NCI-H146 (cell line): ENCODE data around the gene GOSR2.
"Not testable (repeated sequence)": the region's sequence is repeated elsewhere in the genome, so short reads cannot be mapped to it uniquely, and the experiment has no call there.

Experiments
- DNase-seq: peaks from one replicate; lab custom pipeline; 2025; lab: John Stamatoyannopoulos, UW

The GOSR2 gene

GRCh38 chr17:46964315-46965265 is 41.6 kb downstream of the GOSR2 start:
- no peak for DNase-seq

- DNase-seq = no peak
These were observed 45.4 kb downstream of the GOSR2 start for GRCh38 chr17:46968224-46968834.

GRCh38 chr17:46968896-46969295 is 45.9 kb downstream of the GOSR2 start:
- DNase-seq = no peak

- no peak for DNase-seq
These were observed 48.8 kb downstream of the GOSR2 start for GRCh38 chr17:46971647-46972300.

GRCh38 chr17:46972346-46972745 is 49.4 kb downstream of the GOSR2 start:
- no peak for DNase-seq

GRCh38 chr17:46974086-46974485 is 51.1 kb downstream of the GOSR2 start:
- no peak for DNase-seq

- no peak for DNase-seq
These were observed 52.3 kb downstream of the GOSR2 start for GRCh38 chr17:46975287-46975686.

GRCh38 chr17:46976626-46977270 is 53.8 kb downstream of the GOSR2 start:
- no peak for DNase-seq

- peak; percentile 95 for DNase-seq
These were observed 54.4 kb downstream of the GOSR2 start for GRCh38 chr17:46977348-46977747.

GRCh38 chr17:46977750-46978488 is 55.0 kb downstream of the GOSR2 start:
- peak; percentile 25 for DNase-seq

- peak; percentile 49 for DNase-seq
These were observed 55.7 kb downstream of the GOSR2 start for GRCh38 chr17:46978489-46979146.

GRCh38 chr17:46979147-46979863 is 56.3 kb downstream of the GOSR2 start, which contains the start of gene RPRML:
Gene RPRML, minus strand, starts transcription at chr17:46979253. Its CDS starts 246 bp downstream, at chr17:46979007.
- peak; percentile 83 for DNase-seq

- DNase-seq = no peak
These were observed 59.6 kb downstream of the GOSR2 start for GRCh38 chr17:46982577-46982976.

- no peak for DNase-seq
These were observed 60.8 kb downstream of the GOSR2 start for GRCh38 chr17:46983782-46984181.

GRCh38 chr17:46984341-46984740 is 61.4 kb downstream of the GOSR2 start:
- peak; percentile 6 for DNase-seq

- DNase-seq = peak; percentile 29
These were observed 61.9 kb downstream of the GOSR2 start for GRCh38 chr17:46984892-46985291.

- DNase-seq = no peak
These were observed 63.4 kb downstream of the GOSR2 start for GRCh38 chr17:46986366-46986765.

GRCh38 chr17:46987927-46988326 is 65.0 kb downstream of the GOSR2 start:
- not testable (repeated sequence) for DNase-seq

GRCh38 chr17:46989637-46990431 is 66.9 kb downstream of the GOSR2 start:
- no peak for DNase-seq
